ENCODE measurements around the gene IDUA. TPM values are rescaled to one million over a fixed set of nuclear protein-coding genes. Genes with fewer than 3 reads are reported as not detected.
A peak's percentile ranks its signal among the peaks of the same experiment; 100 is the strongest.

IDUA gene
- total RNA-seq, 1 experiment from 2014 or later, result 2.3 TPM

DNA sequence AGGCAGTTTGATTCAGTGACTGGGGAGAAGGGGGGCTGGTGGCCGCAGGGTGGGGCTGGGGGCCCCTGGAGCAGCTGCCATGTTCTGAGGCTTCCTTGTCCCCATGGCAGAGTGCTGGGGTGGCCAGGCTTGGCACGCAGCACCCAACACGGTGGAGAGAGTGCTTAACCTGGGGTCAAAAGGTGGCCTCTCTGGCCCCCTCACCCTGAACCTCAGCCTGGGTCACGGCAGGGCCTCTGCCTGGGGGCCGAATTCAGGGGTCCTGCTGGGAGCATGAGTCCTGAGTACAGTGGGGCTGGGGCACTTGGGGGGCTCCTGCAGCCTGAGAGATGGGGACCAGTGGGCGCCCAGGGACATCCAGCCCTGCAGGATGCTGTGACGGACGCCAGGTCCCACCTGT lies 44.5 kb downstream of the IDUA start:
- DNase-seq (ENCODE audit: low read depth), result no peak

DNA sequence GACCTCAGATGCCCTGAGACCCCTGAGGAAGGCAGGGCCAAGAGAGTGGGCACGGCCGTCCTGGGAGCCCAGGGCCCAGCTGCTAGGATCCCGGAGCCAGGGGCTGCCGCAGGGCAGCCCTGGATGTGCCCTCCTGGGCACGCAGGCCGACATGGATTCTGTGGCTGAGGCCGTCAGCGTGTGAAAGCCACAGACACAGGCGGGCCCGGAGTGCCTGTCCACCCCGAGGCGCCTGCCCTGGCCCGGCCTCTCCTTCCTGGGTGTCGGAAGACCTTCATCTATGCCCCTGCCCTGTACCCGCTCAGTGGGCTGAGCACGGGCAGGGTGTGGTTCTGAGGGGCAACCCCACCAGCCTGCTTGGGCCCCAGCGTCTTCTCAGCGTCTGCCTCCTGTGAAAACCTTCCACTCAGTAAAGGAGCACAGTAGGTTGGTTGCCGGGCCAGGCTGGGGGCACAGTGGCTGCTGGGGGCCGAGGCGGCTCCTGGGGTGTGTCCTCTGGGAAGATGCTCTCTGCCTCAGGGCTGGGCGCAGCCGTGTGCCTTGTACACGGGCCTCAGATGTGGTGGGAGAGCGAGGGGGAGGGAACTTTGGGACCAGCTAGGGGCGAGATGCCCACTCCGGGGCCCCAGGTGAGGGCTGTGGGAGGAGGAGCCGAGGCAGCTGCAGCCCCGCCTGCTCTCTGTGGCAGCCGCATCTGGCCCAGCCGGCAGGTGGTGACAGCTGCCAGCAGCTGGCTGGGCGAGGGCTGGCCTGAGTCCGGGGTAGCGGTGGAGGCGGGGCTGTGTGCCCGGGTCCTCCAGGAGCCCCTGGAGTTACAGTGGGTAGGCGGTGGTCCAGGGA lies 45.3 kb downstream of the IDUA start:
- no peak for DNase-seq (ENCODE audit: low read depth)

DNA sequence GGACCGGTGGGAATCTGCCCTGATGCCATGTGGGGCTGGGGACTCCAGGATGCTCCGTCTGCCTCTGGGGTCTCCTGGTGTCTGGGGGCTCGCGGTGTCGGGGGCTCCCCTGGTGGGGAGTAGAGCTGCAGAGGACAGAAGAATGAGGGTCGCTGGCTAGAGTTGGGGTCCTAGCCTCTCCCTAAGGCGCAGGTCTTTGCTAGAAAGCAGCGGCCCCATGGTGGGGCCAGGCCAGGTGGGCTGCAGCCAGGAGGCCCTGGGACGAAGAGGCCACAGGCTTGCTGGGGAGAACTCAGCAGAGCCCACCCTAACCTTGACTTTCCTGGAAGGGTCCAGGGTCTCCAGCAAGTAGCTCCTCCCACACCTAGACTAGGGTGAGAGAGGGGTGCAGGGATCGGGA lies 46.0 kb downstream of the IDUA start:
- DNase-seq (ENCODE audit: low read depth), result no peak

DNA sequence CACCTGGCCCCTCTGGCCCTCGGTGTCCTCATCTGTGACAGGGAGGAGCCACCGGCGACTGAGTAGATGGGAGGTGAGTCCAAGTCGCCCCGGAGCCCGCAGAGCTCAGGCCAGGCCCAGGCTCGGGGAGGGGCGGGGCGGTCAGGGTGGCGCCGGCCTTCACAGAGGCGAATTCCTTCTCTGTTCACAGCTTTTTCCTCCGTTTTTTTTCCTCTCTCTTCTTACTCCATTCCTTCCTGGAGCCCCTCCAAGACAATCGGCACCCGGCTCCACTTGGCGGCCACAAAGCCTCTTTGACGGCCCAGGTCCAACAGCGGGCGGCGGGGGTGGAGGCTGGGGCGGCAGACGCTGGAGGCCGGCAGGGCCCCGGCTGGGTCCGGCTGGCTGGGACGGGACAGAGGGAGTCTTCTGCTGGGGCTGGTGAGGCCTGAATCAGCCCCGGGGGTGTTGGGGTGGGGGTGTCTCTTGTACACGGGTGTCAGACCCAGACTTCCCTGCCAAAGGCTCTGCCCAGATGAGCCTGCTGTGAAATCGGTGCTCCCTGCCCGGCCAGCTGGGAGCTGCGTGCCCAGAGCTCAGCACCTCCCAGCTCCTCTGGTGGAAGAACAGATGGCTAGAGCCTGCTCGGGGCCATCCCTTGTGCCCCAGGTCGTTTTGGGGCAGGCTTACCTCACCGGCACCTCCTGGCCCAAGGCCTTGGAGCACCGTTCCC lies 47.2 kb downstream of the IDUA start:
- no peak for DNase-seq (ENCODE audit: low read depth)

DNA sequence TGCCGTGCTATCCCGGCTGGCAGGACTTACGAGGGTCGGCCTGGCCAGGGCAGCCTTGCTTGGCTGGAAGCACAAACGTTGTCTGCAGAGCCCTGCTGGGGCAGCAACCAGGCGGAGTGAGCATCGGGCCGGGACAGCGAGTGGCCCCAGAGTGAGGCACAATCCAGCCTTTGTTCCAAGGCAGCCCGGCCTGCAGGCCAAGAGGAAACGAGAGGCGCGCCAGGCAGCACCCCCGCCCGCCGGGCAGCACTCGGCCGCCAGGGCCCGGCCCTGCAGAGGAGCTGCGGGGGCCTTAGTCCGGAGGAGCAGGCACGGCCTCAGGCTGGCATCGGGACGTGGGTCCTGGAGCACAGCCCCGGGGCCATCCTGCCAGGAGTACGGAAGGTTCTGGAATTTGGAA lies 48.7 kb downstream of the IDUA start:
- no peak for DNase-seq (ENCODE audit: low read depth)

DNA sequence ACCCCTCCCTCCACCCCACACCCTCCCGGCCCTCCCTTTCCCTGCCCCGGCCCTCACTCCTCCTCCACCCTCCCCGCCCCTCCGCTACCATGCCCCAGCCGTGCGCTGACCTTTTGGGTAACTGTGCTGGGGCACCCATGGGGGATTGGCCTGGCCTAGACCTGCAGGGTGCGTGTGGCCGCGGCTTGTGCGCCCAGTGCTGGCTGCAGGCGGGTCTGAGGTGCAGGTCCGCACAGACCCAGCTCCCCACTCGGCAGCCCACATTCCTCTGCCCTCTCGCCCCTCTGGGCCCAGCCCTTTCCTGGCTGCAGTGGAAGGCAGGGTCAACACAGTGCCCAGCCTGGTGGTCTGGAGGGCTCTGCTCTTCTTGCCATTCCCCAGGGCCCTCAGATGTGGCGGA lies 49.3 kb downstream of the IDUA start:
- no peak for DNase-seq (ENCODE audit: low read depth)

DNA sequence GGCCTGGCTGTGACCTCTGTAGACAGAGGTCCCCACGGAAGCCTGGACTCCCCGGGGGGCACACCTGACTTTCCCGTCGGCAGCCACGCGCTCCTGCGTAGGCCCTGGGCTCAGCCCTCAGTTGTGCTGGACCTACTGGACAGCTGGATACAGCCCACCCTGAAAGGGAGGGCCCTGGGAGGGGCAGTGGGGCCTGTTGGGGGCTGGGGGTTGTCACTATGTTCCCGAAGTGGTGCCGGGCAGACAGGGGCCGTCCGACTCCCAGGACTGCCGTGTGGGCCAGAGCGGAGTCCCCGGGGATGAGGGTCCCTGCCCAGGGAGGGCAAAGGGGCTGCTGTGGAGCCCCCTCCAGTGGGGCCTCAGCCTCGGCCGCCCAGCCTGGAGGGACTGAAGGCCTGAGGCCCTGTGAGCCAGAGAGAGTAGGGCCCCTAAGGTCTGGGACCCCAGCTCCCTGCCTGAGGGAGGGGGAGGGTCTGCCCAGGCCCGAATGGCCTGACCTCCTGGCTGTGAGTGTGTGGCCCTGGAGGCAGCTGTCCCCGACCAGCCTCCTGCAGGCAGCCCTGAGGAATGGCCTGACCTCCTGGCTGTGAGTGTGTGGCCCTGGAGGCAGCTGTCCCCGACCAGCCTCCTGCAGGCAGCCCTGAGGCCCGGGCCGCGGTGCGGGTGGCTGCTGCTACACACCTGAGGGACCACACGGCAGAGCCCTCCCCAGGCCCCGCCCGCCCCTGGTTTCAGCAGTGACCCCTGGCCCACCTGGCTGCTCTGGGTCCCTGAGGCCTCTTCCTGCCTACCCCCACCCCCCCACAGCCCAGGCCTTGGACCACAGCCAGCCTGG lies 50.3 kb downstream of the IDUA start:
- DNase-seq (ENCODE audit: low read depth), result no peak

DNA sequence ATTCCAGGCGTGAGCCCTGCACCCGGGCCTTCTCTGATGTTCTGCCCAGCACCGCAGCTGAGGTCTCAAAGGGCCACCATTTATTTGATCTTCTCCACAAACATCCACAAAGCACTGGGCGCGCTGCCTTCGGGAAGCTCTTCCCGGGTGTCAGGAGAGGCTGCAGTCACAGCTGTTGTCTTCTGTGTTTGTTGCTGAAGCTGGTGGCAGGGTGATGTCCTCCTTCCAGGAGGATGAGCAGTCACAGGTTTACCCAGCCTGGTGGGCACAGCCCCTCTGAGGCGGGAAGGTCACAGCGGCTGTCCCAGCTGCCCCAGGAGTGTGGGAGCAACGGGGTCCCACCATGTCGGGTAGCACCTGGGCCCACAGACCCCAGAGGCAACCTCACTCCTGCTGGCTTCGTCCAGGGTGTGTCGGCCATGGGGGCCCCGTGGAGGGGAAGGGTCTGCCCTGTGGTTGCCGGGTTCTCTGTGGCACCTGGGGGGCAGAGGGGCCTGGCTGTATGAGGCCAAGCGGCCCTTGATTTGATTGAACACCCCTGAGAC lies 52.2 kb downstream of the IDUA start:
- no peak for DNase-seq (ENCODE audit: low read depth)

DNA sequence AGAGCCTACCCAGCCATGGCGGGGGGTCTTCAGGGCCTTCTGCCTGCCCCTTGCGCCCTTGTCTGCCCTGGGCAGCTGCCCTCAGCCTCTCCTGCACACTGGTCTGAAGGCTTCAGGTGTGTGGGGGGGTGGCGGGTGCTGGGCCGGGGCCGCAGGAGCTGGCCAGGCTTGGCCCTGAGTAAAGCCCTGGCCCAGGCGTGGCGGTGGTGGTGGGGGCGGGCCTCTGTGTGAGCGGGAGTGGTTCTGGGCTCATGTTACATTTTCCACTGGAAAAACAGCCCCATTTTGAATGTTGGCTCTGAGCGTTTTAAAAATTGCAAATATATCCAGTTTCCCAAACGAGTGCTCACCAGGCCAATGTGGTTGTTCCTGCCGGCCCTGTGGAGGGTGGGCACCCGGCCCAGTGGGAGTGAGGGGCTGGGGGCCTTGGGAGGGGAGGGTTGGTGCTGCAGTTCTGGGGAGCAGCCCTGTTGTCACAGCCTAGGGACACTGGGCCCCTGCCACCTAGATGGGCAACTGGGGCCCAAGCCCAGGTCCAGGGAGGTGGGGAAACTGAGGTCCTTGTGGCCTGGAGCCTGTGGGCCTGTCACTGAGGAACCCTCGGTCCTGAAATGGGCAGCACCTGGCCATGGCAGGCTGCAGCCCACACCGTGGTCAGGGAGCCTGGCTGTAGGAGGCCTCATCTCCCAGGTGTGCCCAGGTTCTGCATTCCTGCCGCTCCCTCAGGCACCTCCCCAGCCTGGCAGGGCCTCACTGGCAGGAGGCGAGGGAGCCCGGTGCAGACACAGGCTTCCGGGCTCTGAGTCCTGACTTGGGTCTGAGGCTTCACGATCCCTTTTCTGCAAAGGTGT lies 52.9 kb downstream of the IDUA start:
- DNase-seq (ENCODE audit: low read depth), result peak; percentile 51

DNA sequence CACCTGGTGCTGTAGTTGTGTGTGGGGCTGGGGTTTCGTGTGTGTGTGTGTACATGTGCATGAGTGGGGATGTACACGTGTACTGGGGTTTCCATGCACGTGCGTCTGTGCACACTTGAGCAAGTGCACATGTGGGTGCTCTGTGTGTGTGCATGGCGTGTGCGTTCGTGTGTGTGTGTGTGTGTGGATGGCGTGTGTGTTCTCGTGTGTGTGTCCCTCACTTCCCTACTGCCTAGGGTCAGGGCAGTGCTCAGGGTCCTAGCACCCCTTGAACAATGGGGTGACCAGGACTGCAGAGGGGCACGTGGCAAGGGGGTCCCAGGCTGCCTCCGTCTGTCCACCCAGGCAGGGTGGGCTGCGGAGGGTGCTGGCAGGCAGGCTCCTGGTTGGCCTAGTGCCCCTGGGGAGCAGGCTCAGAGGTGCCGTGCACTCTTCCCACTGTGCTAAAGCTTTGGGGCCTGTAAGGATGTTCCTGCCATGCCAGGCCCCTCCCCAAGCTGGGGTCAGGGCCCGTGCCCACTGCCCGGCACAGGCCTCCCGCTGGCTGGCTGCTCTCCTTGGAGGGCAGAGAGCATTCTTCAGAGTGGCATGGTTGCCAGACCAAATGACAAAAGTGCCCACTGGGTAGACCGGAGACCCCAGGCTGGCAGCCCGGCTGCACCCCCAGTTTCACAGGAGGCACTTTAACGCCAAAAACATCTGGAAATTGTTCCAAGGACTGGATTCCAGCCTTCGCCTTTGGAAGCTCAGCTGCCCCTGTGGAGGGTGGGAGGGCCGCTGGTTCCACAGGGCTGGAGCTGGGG lies 53.7 kb downstream of the IDUA start:
- no peak for DNase-seq (ENCODE audit: low read depth)

DNA sequence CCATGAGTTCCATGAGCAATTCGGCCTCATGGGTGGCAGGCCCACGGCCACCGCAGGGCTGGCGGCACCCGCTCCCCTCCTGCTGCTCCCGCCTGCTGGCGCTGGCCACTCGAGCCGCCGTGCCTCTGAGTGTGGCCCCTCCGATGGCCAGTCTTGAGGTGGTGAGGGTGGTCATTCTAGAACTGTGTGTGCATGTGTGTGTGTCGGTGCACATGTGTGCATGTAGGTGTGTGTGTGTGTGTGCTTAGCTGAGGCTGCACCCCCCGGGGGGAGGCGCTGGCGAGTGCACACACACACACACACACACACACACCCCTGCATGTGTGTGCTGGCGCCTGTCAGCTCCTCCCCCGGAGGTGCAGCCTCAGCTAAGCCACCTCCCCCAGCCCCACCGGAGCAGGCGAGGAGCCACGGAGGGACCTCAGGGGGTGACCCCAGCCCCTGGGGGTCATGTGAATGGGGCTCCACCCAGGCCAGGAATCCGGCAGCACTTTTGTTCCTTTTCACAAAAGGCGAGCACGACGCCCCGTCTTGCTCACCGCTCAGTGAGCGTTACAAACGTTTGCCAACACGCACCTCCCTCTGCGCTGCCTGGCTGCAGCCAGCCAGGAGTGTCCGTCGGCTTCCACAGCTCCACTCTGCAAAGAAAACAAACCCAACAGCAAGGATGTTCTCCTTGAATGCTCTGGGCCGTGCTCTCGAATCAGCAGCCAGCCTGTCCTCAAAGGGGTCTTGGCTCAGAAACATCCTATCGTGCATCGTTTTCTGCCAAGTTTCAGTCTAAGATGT lies 54.5 kb downstream of the IDUA start:
- DNase-seq (ENCODE audit: low read depth), result peak; percentile 54

DNA sequence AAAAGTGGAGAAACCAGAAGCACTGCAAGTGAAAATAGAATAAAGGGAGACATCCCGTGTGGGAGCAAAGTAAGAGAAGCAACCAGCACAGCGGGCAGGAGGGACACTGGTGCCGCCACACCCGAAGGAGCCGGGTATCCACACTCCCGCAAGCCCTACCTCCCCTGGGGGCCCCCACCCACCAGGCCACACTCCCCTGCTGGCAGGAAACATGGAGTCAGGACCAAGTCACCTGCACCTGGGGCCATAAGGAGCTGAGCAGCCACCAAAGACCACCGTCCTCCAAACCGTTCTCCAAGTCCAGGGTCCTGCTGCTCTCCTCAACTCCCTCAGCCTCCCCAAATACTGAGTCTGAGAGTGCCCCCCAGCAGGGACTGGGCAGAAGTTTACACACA lies 55.1 kb downstream of the IDUA start:
- DNase-seq (ENCODE audit: low read depth), result no peak

DNA sequence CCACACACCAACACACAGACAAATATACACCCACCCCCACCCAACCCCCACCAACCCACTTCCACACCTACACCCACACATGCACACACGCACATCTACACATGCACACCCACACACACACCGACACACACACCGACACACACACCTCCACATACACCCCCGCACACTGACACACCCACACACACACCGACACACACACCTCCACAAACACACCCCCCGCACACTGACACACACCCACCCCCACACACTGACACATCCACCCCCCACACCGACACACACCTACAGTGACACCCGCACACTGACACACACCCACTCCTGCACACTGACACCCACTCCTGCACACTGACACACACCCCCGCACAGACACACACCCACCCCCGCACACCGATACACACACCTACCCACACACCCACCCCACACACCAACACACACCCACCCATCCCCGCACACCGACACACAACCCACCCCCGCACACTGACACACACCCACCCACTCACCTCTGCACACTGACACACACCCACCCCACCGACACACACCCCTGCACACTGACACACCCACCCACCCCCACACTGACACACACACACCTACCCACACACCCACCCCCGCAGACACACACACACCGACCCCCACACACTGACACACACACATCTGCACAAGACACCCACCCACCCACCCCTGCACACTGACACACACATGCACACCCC lies 55.7 kb downstream of the IDUA start:
- no peak for DNase-seq (ENCODE audit: low read depth)

DNA sequence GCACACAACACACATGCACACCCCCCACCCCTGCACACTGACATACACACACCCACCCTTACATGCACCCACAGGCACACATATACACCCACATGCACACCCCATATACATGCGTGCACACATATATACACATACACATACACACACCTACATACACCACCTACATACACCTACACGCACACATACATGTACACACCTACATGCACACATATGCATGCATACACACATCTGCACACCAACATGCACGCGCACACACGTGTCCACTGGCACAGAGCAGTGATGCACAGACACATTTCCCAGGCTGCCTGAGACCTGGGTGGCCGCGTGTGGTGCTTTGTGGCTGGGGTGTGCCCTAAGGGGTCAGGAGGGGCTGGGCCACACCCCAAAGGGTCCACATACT lies 56.3 kb downstream of the IDUA start:
- no peak for DNase-seq (ENCODE audit: low read depth)

DNA sequence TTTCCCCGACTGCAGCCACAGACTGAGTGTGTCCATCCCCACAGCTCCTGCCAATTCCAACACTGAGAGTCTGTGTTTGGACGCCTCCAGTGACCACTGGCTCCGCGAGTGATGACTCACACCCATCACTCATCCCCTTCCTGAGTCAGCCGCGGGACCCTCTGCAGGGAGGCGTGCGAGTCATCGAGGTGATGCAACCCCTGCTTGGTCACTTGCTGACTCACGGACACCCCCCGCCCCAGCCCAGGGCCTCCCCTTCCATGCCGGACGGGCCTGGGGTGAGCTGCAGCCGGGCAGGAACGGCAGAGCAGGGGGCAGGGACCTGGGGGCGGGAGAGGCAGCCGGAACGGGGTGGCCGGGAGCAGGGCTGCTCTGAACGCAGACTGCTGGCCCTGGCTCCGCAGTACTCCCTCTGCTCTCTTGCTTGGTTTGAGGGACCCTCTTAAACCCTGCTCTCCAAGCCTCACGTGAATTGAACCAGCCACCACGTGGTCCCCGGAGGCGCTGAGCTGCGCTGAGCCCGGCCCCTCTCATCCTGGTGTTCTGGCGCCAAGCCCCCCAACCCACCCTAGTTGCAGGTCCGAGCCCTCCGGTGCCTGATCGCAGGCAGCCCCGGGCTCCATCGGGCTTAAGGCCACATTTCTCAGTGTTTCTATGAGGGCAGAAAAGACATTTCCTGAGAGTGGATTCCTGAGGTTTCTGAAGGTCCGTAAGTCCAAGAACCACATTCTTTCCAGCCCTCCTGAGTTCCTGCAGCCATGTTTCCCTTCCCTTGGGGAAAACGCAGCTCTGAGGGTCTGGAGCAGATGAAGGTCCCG lies 57.0 kb downstream of the IDUA start:
- DNase-seq (ENCODE audit: low read depth), result peak; percentile 99

DNA sequence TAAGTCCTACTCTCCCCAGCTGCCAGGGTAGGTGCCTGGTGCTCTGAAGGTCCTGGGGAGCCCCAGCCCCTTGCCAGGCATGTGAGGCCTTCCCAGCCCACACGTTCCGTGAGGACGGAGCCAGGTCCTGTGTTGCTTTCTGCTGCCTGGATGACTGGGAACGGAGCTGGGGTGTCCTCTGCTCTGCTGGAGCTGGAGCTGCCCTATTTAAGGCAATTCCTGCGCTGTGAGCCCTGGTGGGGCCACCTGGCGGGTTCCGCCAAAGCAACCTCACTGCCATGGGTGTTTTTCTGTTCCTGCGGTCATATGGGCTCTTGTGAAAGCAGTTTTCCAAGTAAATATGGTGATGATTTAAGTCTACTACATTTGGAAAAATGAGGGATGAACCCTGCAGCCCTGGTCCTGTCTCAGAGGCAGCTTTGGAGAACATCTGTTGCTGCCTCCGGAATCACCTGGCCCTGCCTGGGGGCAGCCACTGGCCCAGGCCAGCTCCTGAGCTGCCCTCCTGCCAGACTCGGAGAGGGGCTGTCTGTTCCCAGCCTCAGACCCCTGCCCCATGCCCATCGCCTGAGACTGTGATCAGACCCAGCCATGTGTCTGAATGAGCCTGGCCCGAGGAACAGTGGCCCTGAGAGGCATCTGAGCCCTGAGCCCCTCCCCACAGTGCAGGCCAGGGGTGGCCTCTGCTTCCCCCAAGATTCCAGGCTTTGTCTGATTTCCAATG lies 57.8 kb downstream of the IDUA start:
- peak; percentile 3 for DNase-seq (ENCODE audit: low read depth)

DNA sequence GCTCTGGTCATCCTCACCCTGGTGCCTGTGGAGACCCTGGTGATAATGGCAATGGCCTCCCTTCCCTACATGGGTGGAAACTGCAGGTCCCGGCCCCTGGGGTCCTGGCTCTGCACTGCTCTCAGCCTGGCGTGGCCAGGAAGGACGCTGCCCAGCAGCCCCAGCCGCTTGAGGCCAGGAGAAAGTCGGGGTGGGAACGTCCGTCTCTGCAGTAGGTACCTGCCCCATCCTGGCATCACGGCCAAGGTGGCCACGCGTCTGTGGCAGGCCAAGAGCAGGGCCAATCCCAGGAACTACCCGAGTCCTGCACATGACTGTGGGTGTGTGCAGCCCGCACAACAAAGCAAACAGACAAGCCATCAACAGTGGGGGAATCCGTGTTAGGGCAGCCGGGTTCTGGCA lies 58.4 kb downstream of the IDUA start:
- DNase-seq (ENCODE audit: low read depth), result peak; percentile 0

Measured in Daoy (cell line).